Esophagus muscularis mucosa (tissue), 4 donors: ENCODE measurements around the gene UNC13A. TPM values are rescaled to one million over a fixed set of nuclear protein-coding genes. Genes with fewer than 3 reads are reported as not detected.
"Not testable (repeated sequence)": the region's sequence is repeated elsewhere in the genome, so short reads cannot be mapped to it uniquely, and the experiment has no call there.

ENCODE experiments used
- DNase-seq: peaks from one replicate; pipeline ENCODE4 v3.0.0-alpha.2; 2017; ENCODE audit errors: extremely low spot score
- H3K27ac ChIP-seq, 4 donors: fragments of 200-600 bp; sonication (generic); replicated peaks in 1 of 4; 1 replicate in 3 of 4; 2 replicates in 1 of 4; pipeline ENCODE4 v1.5.1; 2016 to 2019; ENCODE audit warnings: mild to moderate bottlenecking in 1 of 4
- H3K27me3 ChIP-seq, 4 donors: fragments of 200-600 bp; sonication (generic); one replicate each; pipeline versions ENCODE4 v1.5.1 to v1.6.0; 2016 to 2019
- H3K36me3 ChIP-seq, 4 donors: fragments of 200-600 bp; sonication (generic); one replicate each; pipeline ENCODE4 v1.5.1; 2016 to 2019
- H3K4me1 ChIP-seq, 4 donors: fragments of 200-600 bp; sonication (generic); one replicate each; pipeline ENCODE4 v1.5.1; 2016 to 2019
- H3K4me3 ChIP-seq, 4 donors: fragments of 200-600 bp; sonication (generic); 1 replicate in 2 of 4; 2 replicates in 2 of 4; pipeline ENCODE4 v1.5.1; 2016 to 2019; ENCODE audit warnings: mild to moderate bottlenecking in 4 of 4, moderate library complexity in 1 of 4
- H3K9me3 ChIP-seq, 4 donors: fragments of 200-600 bp; sonication (generic); 1 replicate in 3 of 4; 2 replicates in 1 of 4; pipeline ENCODE4 v1.5.1; 2016 to 2019
- CTCF ChIP-seq, 3 experiments: fragments of 200-600 bp in 2 of 3; fragments of 450-650 bp in 1 of 3; sonication (generic) in 2 of 3; IDR thresholded peaks; one replicate each; pipeline ENCODE4 v1.5.1; 2017 to 2019; ENCODE audit warnings: antibody characterized with exemption in 3 of 3, mild to moderate bottlenecking in 2 of 3, moderate library complexity in 1 of 3
- EP300 ChIP-seq: sonication (generic); formaldehyde crosslinking; IDR thresholded peaks from one replicate; pipeline ENCODE4 v1.6.1; 2017; ENCODE audit warnings: antibody characterized with exemption
- POLR2A ChIP-seq: fragments of 450-650 bp; IDR thresholded peaks from one replicate; pipeline ENCODE4 v1.6.1; 2017; ENCODE audit warnings: antibody characterized with exemption, moderate library complexity, mild to moderate bottlenecking, low read depth
- POLR2AphosphoS5 ChIP-seq, 2 donors: sonication (generic); formaldehyde crosslinking; IDR thresholded peaks; one replicate each; pipeline ENCODE4 v1.6.1; 2017; ENCODE audit warnings: antibody characterized with exemption in 2 of 2
- WGBS: methylation state at CpG from one replicate; pipeline ENCODE4 v1.1.5; 2018; 5-methylcytosine and 5-hydroxymethylcytosine counted together
- intact Hi-C: fragments of 100-400 bp; cut with DNase I; formaldehyde crosslinking; loops from one replicate; pipeline ENCODE4 v1.15.1; 2023
- total RNA-seq, 4 donors: library from RNA; depleted of rRNA; stranded (reverse); fragments of >200 nt; gene quantifications; one replicate each; pipeline versions ENCODE4 v1.1.0 to v1.2.1, GENCODE V29; 2016

UNC13A gene
- total RNA-seq, 4 donors from 2014 or later: under 0.01 to 0.23 (median 0.18) TPM

DNA sequence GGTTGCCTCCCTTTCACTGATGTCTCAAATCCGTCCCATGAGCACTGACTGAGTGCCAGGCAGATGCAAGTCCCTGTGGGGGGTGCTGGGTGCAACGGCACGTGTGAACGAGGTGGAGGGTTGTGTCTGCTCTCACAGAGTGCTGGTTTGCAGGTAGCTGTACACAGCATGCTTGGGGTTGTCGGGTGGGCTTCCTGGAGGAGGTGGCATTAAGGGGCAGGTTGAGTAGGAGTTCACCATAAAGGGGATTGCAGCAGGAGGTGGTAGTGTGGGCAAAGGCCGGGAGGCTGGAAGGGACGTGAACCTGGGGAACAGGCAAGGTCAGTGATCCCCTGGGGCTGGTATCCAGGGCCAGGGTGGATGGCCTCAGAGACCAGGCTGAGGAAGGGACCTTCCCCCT, 115.5 kb downstream of the UNC13A start:
- H3K9me3 ChIP-seq: no peaks in the 10 kb centered on the region
- TF ChIP-seq POLR2A (no peak), POLR2AphosphoS5 (IDR thresholded peaks at IDR 0.05) (no peak), EP300 (no peak), CTCF (IDR thresholded peaks at IDR 0.05) (no peak)
- no peak overlapping the region for H3K4me3 ChIP-seq
- H3K36me3 ChIP-seq: peaks cover 52 to 100% (median 87%) of the 10 kb centered on the region in 4 donors
- H3K4me1 ChIP-seq: peaks cover 0 to 11% (median 3%) of the 10 kb centered on the region in 4 donors
- no peaks in the 10 kb centered on the region for H3K27me3 ChIP-seq
- intact Hi-C loops: loop anchor here (2.0 to 10.0 kb wide), 2 partner anchors 34 to 128 kb away; partner anchors contain the start of gene TMEM221
- no peak for DNase-seq
- WGBS: 90% methylated on average over 7 of the region's 7 CpGs
- no peak overlapping the region for H3K27ac ChIP-seq

- WGBS: 88% methylated on average over 6 of the region's 6 CpGs
- TF ChIP-seq POLR2A (no peak), CTCF (IDR thresholded peaks at IDR 0.05) (no peak), POLR2AphosphoS5 (IDR thresholded peaks at IDR 0.05) (no peak), EP300 (no peak)
- H3K27me3 ChIP-seq: no peaks in the 10 kb centered on the region
- H3K36me3 ChIP-seq: peaks cover 53 to 96% (median 87%) of the 10 kb centered on the region in 4 donors
- intact Hi-C loops: loop anchor here (10.0 kb wide), 1 partner anchor 126 kb away; the partner anchor contains the start of gene TMEM221
- H3K9me3 ChIP-seq: no peaks in the 10 kb centered on the region
- H3K27ac ChIP-seq: no peak overlapping the region
- H3K4me1 ChIP-seq: peaks cover 0 to 7% (median 3%) of the 10 kb centered on the region in 4 donors
- H3K4me3 ChIP-seq: no peak overlapping the region
- no peak for DNase-seq
Measured at GRCh38 chr19:17570791-17571190, 117.4 kb downstream of the UNC13A start.

GRCh38 chr19:17570291-17570690, 117.9 kb downstream of the UNC13A start:
- H3K27ac ChIP-seq, H3K27me3 ChIP-seq, DNase-seq, H3K9me3 ChIP-seq, H3K4me3 ChIP-seq, H3K4me1 ChIP-seq: not testable (repeated sequence)
- peaks cover 57 to 96% (median 88%) of the 10 kb centered on the region in 4 donors for H3K36me3 ChIP-seq
- 94% methylated on average over 5 of the region's 5 CpGs for WGBS
- intact Hi-C loops: loop anchor here (10.0 kb wide), 1 partner anchor 125 kb away; the partner anchor contains the start of gene TMEM221

DNA sequence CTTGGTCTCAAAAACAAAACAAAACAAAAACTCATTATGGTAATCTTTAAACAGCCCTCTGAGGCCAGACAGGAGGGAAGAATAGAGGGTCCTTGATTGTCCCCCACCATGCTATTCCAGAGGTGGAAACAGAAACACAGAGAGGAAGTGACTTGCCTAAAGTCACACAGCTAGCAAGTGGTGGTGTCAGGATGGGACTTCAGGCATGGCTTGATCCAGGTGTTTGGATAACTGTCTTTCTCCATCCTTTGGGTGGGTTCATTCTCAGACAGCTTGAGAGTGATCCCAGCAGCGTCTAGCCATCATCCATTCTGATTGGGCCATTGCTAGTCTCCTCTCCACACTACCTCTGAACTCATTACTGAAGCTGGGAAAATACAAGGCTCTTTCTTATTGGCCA, 120.2 kb downstream of the UNC13A start:
- Histone ChIP-seq H3K36me3 (peaks cover 63 to 97% (median 87%) of the 10 kb centered on the region in 4 donors), H3K4me1 (peaks cover 0 to 12% (median 0%) of the 10 kb centered on the region in 4 donors), H3K27ac (no peak overlapping the region), H3K27me3 (no peaks in the 10 kb centered on the region), H3K9me3 (no peaks in the 10 kb centered on the region), H3K4me3 (no peak overlapping the region)
- DNase-seq: no peak
- intact Hi-C loops: no loop called here
- WGBS: 83% methylated on average over 1 of the region's 1 CpG
- TF ChIP-seq POLR2AphosphoS5 (IDR thresholded peaks at IDR 0.05) (no peak), EP300 (no peak), CTCF (IDR thresholded peaks at IDR 0.05) (no peak), POLR2A (no peak)

- H3K27me3 ChIP-seq: no peaks in the 10 kb centered on the region
- no peak overlapping the region for H3K4me3 ChIP-seq
- 74% methylated on average over 3 of the region's 3 CpGs for WGBS
- intact Hi-C loops: no loop called here
- H3K36me3 ChIP-seq: peaks cover 46 to 97% (median 81%) of the 10 kb centered on the region in 4 donors
- peaks cover 0 to 23% (median 0%) of the 10 kb centered on the region in 4 donors for H3K4me1 ChIP-seq
- no peak overlapping the region for H3K27ac ChIP-seq
- no peak for DNase-seq
- no peak for TF ChIP-seq CTCF (IDR thresholded peaks at IDR 0.05)
- no peak for TF ChIP-seq EP300
- no peak for TF ChIP-seq POLR2A
- no peak for TF ChIP-seq POLR2AphosphoS5 (IDR thresholded peaks at IDR 0.05)
- H3K9me3 ChIP-seq: no peaks in the 10 kb centered on the region
Measured at GRCh38 chr19:17565611-17566010, 122.5 kb downstream of the UNC13A start.
